TTC549 (cell line): ENCODE measurements around the gene DENND4B.
"Not testable (repeated sequence)": the region's sequence is repeated elsewhere in the genome, so short reads cannot be mapped to it uniquely, and the experiment has no call there.

Source experiments
- FAIRE-seq: peaks from 2 replicates; lab custom pipeline; 2012; peaks lifted over from hg19 to GRCh38; lab: Jason Lieb, UNC

Gene DENND4B, protein sequence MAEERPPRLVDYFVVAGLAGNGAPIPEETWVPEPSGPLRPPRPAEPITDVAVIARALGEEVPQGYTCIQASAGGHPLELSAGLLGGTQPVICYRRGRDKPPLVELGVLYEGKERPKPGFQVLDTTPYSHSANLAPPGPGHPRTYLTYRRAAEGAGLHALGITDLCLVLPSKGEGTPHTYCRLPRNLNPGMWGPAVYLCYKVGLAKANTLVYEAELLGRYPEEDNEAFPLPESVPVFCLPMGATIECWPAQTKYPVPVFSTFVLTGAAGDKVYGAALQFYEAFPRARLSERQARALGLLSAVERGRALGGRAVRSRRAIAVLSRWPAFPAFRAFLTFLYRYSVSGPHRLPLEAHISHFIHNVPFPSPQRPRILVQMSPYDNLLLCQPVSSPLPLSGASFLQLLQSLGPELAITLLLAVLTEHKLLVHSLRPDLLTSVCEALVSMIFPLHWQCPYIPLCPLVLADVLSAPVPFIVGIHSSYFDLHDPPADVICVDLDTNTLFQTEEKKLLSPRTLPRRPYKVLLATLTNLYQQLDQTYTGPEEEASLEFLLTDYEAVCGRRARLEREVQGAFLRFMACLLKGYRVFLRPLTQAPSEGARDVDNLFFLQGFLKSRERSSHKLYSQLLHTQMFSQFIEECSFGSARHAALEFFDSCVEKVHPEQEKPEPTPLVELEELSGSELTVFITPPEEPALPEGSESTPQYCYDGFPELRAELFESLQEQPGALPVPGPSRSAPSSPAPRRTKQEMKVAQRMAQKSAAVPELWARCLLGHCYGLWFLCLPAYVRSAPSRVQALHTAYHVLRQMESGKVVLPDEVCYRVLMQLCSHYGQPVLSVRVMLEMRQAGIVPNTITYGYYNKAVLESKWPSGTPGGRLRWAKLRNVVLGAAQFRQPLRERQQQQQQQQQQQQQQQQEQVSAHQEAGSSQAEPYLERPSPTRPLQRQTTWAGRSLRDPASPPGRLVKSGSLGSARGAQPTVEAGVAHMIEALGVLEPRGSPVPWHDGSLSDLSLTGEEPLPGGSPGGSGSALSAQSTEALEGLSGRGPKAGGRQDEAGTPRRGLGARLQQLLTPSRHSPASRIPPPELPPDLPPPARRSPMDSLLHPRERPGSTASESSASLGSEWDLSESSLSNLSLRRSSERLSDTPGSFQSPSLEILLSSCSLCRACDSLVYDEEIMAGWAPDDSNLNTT (N-terminal part only)

DNA sequence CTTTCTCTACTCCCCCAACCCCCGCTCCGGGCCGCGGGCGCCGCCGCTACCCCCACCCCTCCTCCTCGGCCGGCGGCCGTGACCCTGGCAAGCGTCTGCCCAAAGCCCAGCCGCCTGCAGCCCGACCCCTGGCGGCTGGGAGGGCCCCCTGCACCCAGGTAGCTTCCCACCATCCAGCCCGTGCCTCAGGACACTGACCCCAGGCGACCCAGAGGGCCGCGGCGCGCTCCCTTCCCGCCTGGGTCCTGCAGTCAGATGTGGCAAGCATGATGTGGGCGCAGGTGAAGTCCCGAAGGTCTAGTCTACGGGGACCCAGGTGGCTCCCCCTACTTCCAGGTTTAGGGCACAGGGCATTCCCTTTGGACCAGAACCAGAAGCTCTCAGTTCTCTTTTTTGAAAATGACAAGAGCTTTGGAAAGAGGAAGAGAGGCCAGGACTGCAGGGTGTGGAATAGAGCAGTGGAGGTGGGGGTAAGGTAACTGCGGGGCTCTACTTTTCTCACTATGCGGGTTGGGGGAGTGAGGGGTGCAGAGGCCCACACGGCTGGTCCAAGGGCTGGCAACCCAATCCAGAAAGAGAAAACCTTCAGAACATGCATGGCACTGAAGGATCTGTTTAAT, at the start of gene DENND4B:
DENND4B (minus strand) TSS at position 97 of the 620 bp plus-strand sequence. CDS start 2,344 bp downstream, outside the sequence.
- no peak for FAIRE-seq

DNA sequence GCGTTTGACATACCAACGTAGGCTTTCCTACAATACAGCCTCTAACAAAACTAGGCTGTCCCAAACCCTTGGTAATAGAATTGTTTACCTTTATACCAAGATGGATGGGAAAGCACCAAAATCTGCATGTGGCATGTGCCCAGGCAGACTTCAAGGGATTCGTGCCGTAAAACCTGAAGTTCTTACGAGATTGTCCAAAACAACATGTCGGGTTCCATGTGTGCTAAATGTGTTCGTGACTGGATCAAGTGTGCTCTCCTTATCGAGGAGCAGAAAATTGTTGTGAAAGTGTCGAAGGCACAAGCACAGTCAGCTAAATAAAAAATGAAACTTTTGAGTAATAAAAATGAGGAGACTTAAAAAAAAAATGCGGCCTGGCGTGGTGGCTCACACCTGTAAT, 49.1 kb upstream of the DENND4B start:
- no peak for FAIRE-seq

DNA sequence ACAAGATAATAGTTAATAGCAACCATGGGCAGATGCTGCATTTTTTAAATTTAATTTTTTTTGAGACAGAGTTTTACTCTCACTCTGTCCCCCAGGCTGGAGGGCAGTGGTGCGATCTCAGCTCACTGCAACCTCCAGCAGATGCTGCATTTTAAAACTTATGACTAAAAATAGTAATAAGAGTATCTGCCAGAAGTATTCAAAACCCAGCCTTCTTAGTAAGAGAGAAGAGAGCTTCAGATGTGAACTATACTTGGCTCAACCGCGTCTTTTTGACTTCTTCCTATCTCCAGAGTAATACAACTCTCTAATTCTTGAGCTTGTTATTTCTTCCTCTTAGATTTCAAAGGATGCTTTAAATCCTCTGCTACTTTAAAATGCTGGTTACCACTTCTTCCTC, 48.7 kb upstream of the DENND4B start:
- peak; percentile 49 for FAIRE-seq

DNA sequence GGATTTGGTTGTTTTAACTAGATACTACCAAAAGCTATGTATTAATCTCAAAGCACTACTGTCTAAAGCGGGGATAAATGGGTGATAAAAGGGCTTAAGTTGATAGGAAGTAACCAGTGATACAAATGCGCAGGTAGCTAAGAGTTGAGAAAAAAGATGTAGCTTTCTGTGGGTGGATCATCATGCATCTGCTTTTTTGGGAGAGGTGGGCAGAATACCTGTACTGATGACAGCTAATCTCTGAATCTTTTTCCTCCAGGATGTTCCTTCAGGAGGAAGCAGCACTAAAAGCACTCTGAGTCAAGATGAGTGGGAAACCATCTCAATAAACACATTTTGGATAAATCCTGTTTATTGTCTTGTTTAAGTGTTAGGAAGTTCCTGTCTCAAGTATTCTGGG, 45.3 kb upstream of the DENND4B start:
- FAIRE-seq, result no peak

DNA sequence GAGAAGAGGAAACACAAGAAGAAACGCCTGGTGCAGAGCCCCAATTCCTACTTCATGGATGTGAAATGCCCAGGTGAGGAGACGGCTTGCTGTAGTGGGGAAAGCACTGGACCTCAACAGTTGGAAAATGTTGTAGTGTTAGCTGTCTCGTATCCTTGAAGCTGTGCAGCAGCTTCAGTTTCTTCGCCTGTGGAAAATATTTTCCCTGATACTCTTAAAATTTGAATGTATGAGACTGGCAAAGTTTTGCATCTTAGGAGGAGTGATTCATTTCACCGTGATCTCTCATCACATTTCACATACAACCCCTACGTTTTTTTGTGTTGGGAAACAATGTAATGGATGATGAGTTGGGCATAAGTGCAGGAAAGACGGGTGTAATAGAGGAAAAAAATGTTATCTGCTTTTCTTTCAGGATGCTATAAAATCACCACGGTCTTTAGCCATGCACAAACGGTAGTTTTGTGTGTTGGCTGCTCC, 44.7 kb upstream of the DENND4B start:
- FAIRE-seq, result no peak

DNA sequence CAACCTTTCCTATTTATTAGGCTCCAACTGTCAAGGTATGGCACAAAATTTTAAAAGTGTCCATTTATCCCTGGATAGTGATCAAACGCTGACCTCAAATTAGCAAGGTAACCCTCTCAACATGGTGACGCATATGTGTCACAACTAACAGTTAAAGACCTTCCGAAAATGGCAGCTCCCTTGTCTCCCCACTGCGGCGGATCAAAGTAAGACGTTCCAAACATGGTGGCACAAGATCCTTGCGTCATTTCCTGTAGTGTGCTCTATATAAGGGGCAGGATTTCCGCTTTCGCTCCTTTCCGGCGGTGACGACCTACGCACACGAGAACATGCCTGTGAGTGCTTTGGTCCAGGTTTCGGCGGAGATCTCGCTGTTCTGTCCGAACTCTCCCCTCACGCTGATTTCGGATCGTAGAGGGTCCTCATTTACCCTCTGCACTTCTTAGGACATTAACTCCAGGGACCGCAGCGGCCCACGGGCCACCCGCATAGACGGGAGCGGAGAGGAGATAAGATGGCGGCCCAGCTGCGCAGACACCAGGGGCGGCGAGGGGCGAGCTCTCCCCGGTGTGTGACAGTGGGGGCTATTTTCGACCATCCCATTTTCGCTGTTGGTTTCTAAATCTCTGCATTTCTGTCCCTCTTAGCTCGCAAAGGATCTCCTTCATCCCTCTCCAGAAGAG, 44.1 kb upstream of the DENND4B start, which contains the start of gene RPS27:
RPS27 (plus strand) TSS at position 295 of the 683 bp plus-strand sequence; CDS start at position 330, 35 bp downstream.
- peak; percentile 98 for FAIRE-seq

DNA sequence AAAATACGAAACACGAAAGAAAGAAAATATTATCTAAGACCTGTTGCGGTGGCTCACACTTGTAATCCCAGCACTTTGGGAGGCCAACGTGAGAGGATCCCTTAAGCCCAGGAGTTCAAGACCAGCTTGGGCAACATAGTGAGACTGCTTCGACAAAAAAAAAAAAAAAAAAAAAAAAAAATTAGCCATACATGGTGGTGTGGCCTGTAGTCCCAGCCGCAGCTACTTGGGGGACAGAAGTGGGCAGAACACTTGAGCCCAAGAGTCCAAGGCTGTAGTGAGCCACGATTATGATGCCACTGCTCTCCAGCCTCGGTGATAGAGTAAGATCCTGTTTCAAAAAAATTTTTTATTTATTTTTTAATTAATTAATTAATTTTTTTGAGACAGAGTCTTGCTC, 41.1 kb upstream of the DENND4B start:
- no peak for FAIRE-seq

DNA sequence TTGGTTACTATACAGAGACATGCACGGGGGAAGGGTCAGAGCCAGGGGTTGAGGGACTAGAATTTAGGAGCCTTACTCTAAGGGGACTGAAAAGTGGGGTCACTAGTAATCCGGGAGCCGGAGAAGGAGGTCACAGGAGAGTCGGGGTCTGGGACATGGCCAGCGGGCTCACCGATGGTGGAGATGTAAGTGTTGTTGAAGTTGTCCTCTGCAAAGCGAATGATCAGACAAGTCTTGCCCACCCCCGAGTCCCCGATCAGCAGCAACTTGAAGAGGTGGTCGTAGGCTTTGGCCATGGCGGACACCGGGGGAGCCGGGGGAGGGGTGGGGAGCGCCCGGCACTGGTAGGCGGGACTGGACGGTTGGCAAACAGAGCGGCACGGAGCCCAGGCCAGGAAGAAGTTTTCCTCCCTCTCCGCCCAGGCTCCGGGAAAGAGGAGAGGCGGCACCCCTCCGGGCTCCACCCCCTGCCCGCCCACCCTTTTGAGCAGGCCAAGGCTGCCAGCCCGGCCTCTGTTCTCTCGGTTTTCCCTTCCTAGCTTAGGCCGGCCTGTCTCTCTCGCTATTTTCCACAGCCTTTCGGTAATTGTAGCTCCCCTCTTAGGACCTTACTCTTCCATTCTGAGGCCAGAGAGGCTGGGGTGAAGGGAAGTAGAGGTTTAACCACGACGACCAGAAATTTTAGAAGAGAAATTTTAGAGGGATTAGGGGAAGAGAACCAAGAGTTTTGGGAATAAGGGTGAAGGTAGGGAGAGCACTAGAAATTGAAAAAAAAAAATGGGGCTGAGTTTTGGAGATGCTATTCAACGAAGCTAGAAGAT, 39.6 kb upstream of the DENND4B start, which contains the start of gene RAB13:
RAB13 (minus strand) TSS at position 399 of the 821 bp plus-strand sequence; CDS start at position 296, 103 bp downstream.
- FAIRE-seq, result no peak

DNA sequence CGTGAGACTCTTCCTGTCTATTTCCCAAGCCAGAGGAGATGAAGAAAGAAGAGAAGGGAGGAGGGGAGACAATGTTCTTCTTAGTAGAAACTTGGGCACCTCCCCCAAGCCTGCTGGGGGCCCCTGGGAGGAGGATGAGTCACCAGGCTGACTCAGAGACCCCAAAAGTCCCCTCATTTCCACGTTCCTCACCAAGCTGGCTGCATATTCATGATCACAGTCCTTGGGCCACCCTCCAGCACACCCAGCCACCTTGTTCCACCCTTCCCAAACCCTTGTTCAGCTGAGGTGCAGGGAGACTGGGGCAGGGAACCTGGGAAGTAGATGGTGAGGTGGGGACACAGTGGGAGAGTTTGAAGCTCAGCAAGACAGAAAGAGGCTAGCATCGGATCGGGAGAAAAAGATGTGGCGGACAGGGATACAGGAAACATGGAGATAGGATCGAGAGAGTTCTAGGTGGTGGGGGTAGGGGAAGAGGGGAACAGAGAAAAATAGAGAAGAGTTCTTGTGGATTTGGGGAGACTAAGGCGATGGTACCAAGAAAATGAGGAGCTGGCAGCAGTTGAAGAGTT, 38.9 kb upstream of the DENND4B start:
- FAIRE-seq, result no peak

DNA sequence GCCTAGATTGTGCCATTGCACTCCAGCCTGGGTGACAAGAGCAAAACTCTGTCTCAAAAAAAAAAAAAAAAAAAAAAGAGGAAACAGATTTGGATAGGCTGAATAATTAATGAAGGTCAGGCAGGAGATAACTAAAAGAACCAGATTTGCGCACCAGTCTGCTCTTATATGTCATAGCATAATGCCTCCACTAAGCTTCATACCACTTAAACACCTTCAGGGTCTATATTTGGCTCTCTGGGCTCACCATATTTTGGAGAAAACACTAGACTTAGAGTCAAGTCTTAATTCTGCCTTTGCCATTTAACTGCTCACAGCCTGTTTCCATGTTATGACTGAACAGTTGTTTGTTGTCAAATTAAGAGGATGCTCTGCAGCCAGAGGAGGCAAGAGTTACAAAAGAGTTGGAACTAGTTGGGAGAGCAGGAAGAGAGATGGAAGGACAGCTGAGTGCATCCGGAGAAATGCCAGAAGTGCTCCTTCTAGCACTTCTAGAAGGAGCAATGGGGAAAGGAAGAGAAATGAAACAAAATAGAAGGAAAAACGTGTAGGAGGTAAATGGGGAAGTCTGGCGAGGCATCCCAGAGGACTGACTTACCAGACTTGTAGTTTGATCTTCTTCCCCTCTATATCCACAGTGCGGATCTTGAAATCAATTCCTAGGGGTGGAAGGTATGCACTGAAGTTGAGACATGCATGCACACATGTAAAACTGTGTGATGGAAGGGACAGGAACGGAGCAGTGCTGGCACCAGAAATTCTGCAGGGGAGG, 37.8 kb upstream of the DENND4B start:
- FAIRE-seq, result no peak

DNA sequence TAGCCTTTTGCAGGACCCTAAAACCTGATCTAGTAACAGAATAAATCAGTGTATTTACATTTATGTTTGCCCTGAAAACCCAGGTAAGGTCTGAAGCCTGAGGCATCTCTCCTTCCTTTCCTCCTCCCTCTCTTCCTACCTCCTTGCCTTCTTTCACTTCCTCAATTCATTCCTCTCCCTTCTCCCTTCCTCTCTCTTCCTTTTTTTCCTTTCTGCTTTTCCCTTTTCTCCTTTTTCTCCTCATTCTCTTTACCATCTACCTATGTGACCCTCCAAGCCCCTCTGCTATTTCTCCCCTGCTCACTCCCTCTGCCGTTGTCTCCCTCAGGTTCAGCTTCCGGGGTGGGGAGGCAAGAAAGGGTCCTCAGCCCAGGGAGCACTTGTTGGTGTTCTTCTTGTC, 35.2 kb upstream of the DENND4B start:
- FAIRE-seq, result not testable (repeated sequence)

DNA sequence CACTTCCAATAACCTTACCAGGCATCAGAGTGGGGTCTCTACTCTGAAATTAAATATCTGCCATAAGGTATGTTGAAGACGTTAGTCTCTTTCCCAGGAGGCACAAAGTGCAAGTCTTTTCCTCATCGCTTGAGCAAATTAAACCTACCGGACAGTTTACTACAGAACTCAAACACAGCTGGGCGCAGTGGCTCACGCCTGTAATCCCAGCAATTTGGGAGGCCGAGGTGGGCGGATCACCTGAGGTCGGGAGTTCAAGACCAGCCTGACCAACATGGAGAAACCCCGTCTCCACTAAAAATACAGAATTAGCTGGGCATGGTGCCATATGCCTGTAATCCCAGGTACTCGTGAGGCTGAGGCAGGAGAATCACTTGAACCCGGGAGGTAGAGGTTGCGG, 32.6 kb upstream of the DENND4B start:
- not testable (repeated sequence) for FAIRE-seq

DNA sequence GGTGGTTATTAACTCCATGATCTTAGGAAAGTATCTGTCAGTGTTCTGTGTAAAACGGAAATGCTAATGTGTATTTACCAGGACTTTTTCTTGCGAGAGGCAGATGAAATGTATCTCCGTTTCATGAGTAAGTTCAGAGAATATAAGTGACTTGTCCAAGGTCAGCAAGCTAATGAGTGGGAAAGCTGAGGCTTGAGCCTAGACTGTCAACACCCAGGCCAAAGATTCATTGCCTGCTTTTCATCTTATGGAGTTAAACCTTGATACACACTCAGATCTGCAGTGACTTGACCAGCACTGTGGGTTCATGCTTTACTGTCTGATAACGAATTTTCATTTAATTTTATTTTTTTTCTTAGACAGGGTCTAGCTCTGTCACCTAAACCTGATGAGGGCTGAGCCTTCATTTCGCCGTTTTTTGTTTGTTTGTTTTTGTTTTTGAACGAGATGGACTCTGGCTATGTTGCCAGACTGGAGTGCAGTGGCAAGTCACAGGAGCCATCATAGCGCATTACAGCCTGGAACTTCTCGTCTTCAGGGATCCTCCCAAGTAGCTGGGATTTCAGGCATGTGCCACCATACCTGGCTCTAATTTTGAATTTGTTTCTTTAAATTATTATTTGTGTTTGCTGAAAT, 31.9 kb upstream of the DENND4B start:
- no peak for FAIRE-seq

DNA sequence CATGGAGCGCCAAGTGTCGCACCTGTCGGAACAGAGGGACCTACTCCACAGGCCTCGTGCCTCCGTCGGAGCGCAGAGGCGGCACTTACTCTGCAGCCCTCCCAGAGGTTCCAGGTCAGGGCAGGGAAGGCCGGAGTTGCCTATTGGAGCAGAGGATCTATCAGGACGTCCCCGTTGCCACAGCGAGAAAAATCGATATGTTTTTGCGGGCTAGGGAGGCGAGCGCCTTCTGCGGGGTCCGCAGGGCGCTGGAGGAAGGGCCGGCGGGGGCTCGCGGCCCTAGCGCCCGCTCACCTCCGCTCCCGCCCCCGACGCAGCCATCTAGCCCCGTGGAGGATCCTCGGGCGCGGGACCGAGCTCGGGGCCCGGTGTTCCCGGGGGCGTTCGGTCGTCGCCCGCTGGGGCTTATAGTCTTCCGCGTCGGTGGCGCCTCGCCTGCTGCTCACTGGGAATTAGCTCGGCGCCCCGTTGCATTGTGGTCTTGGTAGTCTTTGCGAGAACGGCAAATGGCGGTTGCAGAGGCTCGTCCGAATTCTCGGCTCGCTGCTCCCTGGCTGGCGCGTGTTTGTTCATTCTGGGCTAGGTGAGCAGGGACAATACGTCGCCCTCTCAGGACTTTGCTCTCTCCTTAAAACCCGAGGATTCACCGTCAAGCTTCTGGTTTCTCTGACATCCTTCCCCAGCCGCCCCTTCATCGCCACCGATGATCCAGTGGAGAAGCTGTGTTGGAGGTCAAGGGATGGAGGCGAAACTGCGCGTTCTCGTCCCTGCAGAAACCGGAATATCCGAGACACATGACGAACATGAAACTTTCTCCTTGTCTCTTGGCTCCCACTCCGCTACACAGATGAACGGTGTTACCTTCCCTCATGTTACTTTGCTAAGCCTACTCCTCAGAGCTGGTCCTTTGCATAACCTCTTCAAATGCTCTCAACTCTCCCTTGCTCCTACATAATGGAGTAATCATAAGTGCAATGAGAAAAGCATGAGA, 31.0 kb upstream of the DENND4B start, which contains the start of gene JTB:
JTB (minus strand) TSS at position 425 of the 991 bp plus-strand sequence; CDS start at position 3, 422 bp downstream.
- no peak for FAIRE-seq

DNA sequence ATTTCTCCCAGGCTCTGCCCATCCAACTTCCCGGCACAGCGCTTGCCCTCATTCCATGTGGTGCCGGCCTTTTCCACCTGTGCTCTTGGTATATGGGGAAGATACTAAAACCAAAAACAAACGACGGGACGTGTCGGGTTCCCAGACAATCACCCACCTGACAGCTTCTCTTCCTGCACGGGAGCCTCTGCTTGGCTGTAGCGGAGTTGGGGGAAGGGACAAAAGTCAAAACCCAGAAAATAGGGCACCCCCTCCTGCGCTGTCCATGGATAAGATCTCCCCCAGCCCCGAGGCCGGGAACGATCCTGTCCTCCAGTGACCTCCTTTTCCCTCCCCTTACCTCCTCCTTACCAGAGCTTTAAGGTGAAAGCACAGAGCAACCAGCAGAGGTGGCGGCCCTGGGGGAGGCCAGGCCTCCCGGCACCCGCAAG, 30.3 kb upstream of the DENND4B start:
- no peak for FAIRE-seq

DNA sequence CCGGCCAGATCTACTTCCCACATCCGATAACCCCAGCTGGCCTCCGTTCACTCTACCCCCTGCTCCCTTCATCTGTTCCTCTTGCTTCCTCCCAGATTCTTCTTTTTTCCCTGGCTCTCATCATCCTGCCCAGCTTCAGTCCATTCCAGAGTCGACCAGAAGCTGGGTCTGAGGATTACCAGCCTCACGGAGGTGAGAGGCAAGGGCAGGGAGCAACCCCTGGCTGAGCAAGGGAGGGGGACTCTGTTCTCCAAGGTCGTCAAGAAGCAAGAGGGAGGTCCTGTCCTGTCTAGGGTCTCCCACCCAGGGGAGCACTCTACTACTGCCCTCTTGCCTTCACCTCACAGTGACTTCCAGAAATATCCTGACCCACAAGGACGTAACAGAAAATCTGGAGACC, 27.0 kb upstream of the DENND4B start:
- FAIRE-seq, result no peak

DNA sequence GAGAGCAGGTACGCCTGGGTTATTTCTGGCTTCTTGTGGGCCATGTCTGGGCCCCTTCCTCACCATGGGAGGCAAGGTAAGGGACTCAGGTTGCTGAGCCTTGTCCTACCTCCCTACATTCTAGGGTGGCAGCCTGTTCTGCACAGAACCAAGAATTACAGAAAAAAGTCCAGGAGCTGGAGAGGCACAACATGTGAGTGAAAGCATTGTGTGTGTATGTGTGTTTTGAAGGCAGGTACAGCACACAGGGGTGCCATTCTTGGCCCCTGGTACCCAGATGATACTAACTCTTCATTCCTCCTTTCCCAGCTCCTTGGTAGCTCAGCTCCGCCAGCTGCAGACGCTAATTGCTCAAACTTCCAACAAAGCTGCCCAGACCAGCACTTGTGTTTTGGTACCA, 26.6 kb upstream of the DENND4B start:
- no peak for FAIRE-seq
